ENCODE data around the gene KCTD1.

- TF ChIP-seq CTCF (conservative IDR thresholded peaks at IDR 0.05; ENCODE audit: low read depth, low read length) (no peak), EZH2 (IDR thresholded peaks at IDR 0.05; ENCODE audit: borderline replicate concordance, low read depth, low read length, poor library complexity, severe bottlenecking) (no peak)
Measured at GRCh38 chr18:26521617-26522016, 26.7 kb downstream of the KCTD1 start.
